GM12878 (cell line): ENCODE measurements around the gene BLCAP.
"Not testable (repeated sequence)": the region's sequence is repeated elsewhere in the genome, so short reads cannot be mapped to it uniquely, and the experiment has no call there.

Source experiments
- ATF3 ChIP-seq: IDR thresholded peaks from 2 replicates; pipeline ENCODE4 v1.6.1; 2011; ENCODE audit warnings: low read depth, mild to moderate bottlenecking, low read length, moderate library complexity, borderline replicate concordance; ENCODE audit errors: extremely low read depth
- CHD2 ChIP-seq: IDR thresholded peaks from 2 replicates; pipeline ENCODE4 v1.6.1; 2011; ENCODE audit warnings: low read depth, low read length, improper control_type of control experiment, borderline replicate concordance
- CREB1 ChIP-seq: IDR thresholded peaks from 2 replicates; pipeline ENCODE4 v1.6.1; 2012; ENCODE audit warnings: low read depth, mild to moderate bottlenecking, inconsistent platforms
- CTCF ChIP-seq, 3 experiments: IDR thresholded peaks in 2 of 3; conservative IDR thresholded peaks in 1 of 3; 2 replicates each; pipeline ENCODE4 v1.5.1; 2011; ENCODE audit warnings: low read depth in 3 of 3, low read length in 3 of 3, mild to moderate bottlenecking in 3 of 3, control low read depth in 2 of 3, moderate library complexity in 2 of 3, inconsistent platforms in 1 of 3, mixed read lengths in 1 of 3; ENCODE audit not compliant: control insufficient read depth in 2 of 3, insufficient read depth in 1 of 3; ENCODE audit errors: extremely low read depth in 1 of 3
- EP300 ChIP-seq, 2 experiments: fragments of 150-350 bp in 1 of 2; IDR thresholded peaks; 2 replicates each; pipeline ENCODE4 v1.6.1; 2011 to 2012; ENCODE audit warnings: low read depth in 2 of 2, low read length in 2 of 2, borderline replicate concordance in 1 of 2, improper control_type of control experiment in 1 of 2, inconsistent platforms in 1 of 2; ENCODE audit not compliant: control insufficient read depth in 1 of 2
- ESRRA ChIP-seq: IDR thresholded peaks from 2 replicates; pipeline ENCODE4 v1.6.1; 2012; ENCODE audit warnings: mild to moderate bottlenecking, low read length, improper control_type of control experiment
- ETV6 ChIP-seq, 2 experiments: fragments of 450-650 bp in 1 of 2; IDR thresholded peaks in 1 of 2; conservative IDR thresholded peaks in 1 of 2; 2 replicates each; pipeline ENCODE4 v1.6.1; 2014; ENCODE audit warnings: antibody characterized with exemption in 1 of 2, borderline replicate concordance in 1 of 2, low read depth in 1 of 2, mild to moderate bottlenecking in 1 of 2, moderate library complexity in 1 of 2
- EZH2 ChIP-seq: IDR thresholded peaks from 2 replicates; pipeline ENCODE4 v1.6.1; 2012; ENCODE audit warnings: low read depth, mild to moderate bottlenecking, control low read depth, inconsistent platforms, low read length, borderline replicate concordance; ENCODE audit not compliant: control insufficient read depth
- NFYA ChIP-seq: IDR thresholded peaks from 2 replicates; pipeline ENCODE4 v1.6.1; 2011; ENCODE audit warnings: low read depth, mild to moderate bottlenecking, low read length, improper control_type of control experiment, borderline replicate concordance
- NR2C1 ChIP-seq: fragments of 450-650 bp; IDR thresholded peaks from 2 replicates; pipeline ENCODE4 v1.6.1; 2017; ENCODE audit warnings: antibody characterized with exemption, mild to moderate bottlenecking, moderate library complexity
- PBX3 ChIP-seq: IDR thresholded peaks from 2 replicates; pipeline ENCODE4 v1.6.1; 2011; ENCODE audit warnings: mild to moderate bottlenecking, low read depth, low read length, moderate library complexity; ENCODE audit not compliant: insufficient replicate concordance
- POLR2A ChIP-seq: IDR thresholded peaks from 2 replicates; pipeline ENCODE4 v1.6.1; 2011; ENCODE audit warnings: low read depth, mild to moderate bottlenecking, low read length
- POLR2AphosphoS5 ChIP-seq: IDR thresholded peaks from 2 replicates; pipeline ENCODE4 v1.6.1; 2011; ENCODE audit warnings: mild to moderate bottlenecking, low read length, inconsistent platforms

- not testable (repeated sequence) for TF ChIP-seq POLR2AphosphoS5; ATF3; NFYA; EZH2; CREB1; EP300 (IDR thresholded peaks at IDR 0.05; ENCODE audit: borderline replicate concordance in 1 of 2, control insufficient read depth in 1 of 2, low read depth in 2 of 2, low read length in 2 of 2); PBX3; POLR2A; CHD2; ETV6 (conservative IDR thresholded peaks at IDR 0.05 in 1 of 2, IDR thresholded peaks at IDR 0.05 in 1 of 2; ENCODE audit: borderline replicate concordance in 1 of 2, low read depth in 1 of 2); CTCF (IDR thresholded peaks at IDR 0.05 in 2 of 3, conservative IDR thresholded peaks at IDR 0.05 in 1 of 3; ENCODE audit: control insufficient read depth in 2 of 3, extremely low read depth in 1 of 3, insufficient read depth in 1 of 3, low read depth in 3 of 3, low read length in 3 of 3); ESRRA; NR2C1
Observed at GRCh38 chr20:37577436-37577835, 49.8 kb upstream of the BLCAP start.
